Spleen (tissue), 13 donors: Measurements from ENCODE around the gene EIF4EBP2. TPM values are rescaled to one million over a fixed set of nuclear protein-coding genes. Genes with fewer than 3 reads are reported as not detected.

Experiments used
- DNase-seq: peaks from one replicate; pipeline ENCODE4 v3.0.0-alpha.2; 2020
- H3K27ac ChIP-seq, 8 donors: fragments of 200-600 bp; sonication (generic) in 7 of 8; 1 replicate in 4 of 8; 2 replicates in 4 of 8; pipeline versions ENCODE4 v1.5.0 to v1.8.0; 2016 to 2021; ENCODE audit warnings: inconsistent platforms in 4 of 8, mild to moderate bottlenecking in 4 of 8, moderate library complexity in 1 of 8
- H3K27me3 ChIP-seq, 7 donors: fragments of 200-600 bp; sonication (generic) in 6 of 7; replicated peaks in 1 of 7; 1 replicate in 4 of 7; 2 replicates in 3 of 7; pipeline versions ENCODE4 v1.5.0 to v1.8.0; 2016 to 2021; ENCODE audit warnings: inconsistent platforms in 3 of 7, mild to moderate bottlenecking in 1 of 7
- H3K36me3 ChIP-seq, 6 donors: fragments of 200-600 bp; sonication (generic) in 5 of 6; 1 replicate in 4 of 6; 2 replicates in 2 of 6; pipeline versions ENCODE4 v1.5.0 to v1.8.0; 2016 to 2021; ENCODE audit warnings: inconsistent platforms in 2 of 6
- H3K4me1 ChIP-seq, 6 donors: fragments of 200-600 bp; sonication (generic) in 5 of 6; 1 replicate in 3 of 6; 2 replicates in 3 of 6; pipeline versions ENCODE4 v1.5.0 to v1.8.0; 2016 to 2021; ENCODE audit warnings: inconsistent platforms in 3 of 6
- H3K4me3 ChIP-seq, 8 donors: fragments of 200-600 bp; sonication (generic) in 7 of 8; 1 replicate in 4 of 8; 2 replicates in 4 of 8; pipeline versions ENCODE4 v1.5.0 to v1.8.0; 2016 to 2021; ENCODE audit warnings: inconsistent platforms in 4 of 8, mild to moderate bottlenecking in 4 of 8, moderate library complexity in 2 of 8
- H3K9me3 ChIP-seq, 8 donors: fragments of 200-600 bp; sonication (generic) in 7 of 8; 1 replicate in 4 of 8; 2 replicates in 4 of 8; pipeline versions ENCODE4 v1.5.0 to v1.8.0; 2016 to 2021; ENCODE audit warnings: inconsistent platforms in 4 of 8
- CTCF ChIP-seq, 11 experiments: fragments of 200-600 bp in 7 of 11; fragments of 450-650 bp in 4 of 11; sonication (generic) in 4 of 11; IDR thresholded peaks in 8 of 11; conservative IDR thresholded peaks in 3 of 11; 1 replicate in 7 of 11; 2 replicates in 4 of 11; pipeline versions ENCODE4 v1.4.0 to v1.8.0; 2016 to 2021; ENCODE audit warnings: antibody characterized with exemption in 11 of 11, inconsistent platforms in 4 of 11, mild to moderate bottlenecking in 1 of 11
- POLR2A ChIP-seq, 3 donors: fragments of 450-650 bp; IDR thresholded peaks; one replicate each; pipeline ENCODE4 v1.5.1; 2017; ENCODE audit warnings: antibody characterized with exemption in 3 of 3, mild to moderate bottlenecking in 1 of 3
- POLR2AphosphoS5 ChIP-seq, 3 donors: sonication (generic); formaldehyde crosslinking; IDR thresholded peaks; one replicate each; pipeline ENCODE4 v1.5.1; 2017; ENCODE audit warnings: antibody characterized with exemption in 3 of 3
- WGBS, 5 donors: extraction: QIAGEN DNeasy Blood & Tissue Kit in 3 of 5; methylation state at CpG; one replicate each; pipeline versions ENCODE4 v1.1.5 to v1.1.7; 2013 to 2018; 5-methylcytosine and 5-hydroxymethylcytosine counted together
- intact Hi-C: fragments of 100-400 bp; cut with DNase I; formaldehyde crosslinking; loops from one replicate; pipeline ENCODE4 v1.15.0; 2023; ENCODE audit warnings: low total_unique reads
- long read RNA-seq, 2 donors: transcript quantifications; one replicate each; lab custom pipeline, GENCODE V29; 2026
- polyA plus RNA-seq, 3 donors: library from polyadenylated mRNA; stranded (reverse); fragments of 200-250 nt; gene quantifications; one replicate each; pipeline ENCODE4 v1.2.1, GENCODE V29; 2013
- total RNA-seq, 7 donors: library from RNA; depleted of rRNA in 3 of 7; stranded (reverse); fragments of >200 nt in 3 of 7; fragmentation: NEBNext Ultra II Directional in 4 of 7; extraction: Animal tissue kit (Norgen Biotek cat#: 25700) in 4 of 7; gene quantifications; one replicate each; pipeline versions ENCODE4 v1.1.0 to v1.2.1, GENCODE V29; 2016 to 2021
- donor health status: healthy with polysubstance abuse.
- donor health status: DM: no; HTN: no; CAD: no; lungs with moderate emphysema.
- donor health status: DM: no; HTN: no; CAD: no.
- donor health status: Bipolar disorder and iron deficiency.
- donor health status: healthy.
- donor health status: DM: no; HTN: no; CAD: no.
- donor health status: DM: yes; HTN: yes; CAD: no.

The EIF4EBP2 gene, protein sequence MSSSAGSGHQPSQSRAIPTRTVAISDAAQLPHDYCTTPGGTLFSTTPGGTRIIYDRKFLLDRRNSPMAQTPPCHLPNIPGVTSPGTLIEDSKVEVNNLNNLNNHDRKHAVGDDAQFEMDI
- total RNA-seq (10 to 100 TPM; 44.7 to 82.5 (median 71.3) TPM), polyA plus RNA-seq (10 to 100 TPM; 12.5 to 22.8 (median 15.7) TPM)
- long read RNA-seq, donor 1, full-length matches to known transcripts: 39 of 73 reads
- long read RNA-seq, donor 1, partial matches to known transcripts: 34 of 73 reads
- long read RNA-seq, donor 1, other reads (novel, unspliced or antisense): 0 of 73 reads
- long read RNA-seq, donor 2, full-length matches to known transcripts: 39 of 39 reads
- long read RNA-seq, donor 2, partial matches to known transcripts: 0 of 39 reads
- long read RNA-seq, donor 2, other reads (novel, unspliced or antisense): 0 of 39 reads

DNA sequence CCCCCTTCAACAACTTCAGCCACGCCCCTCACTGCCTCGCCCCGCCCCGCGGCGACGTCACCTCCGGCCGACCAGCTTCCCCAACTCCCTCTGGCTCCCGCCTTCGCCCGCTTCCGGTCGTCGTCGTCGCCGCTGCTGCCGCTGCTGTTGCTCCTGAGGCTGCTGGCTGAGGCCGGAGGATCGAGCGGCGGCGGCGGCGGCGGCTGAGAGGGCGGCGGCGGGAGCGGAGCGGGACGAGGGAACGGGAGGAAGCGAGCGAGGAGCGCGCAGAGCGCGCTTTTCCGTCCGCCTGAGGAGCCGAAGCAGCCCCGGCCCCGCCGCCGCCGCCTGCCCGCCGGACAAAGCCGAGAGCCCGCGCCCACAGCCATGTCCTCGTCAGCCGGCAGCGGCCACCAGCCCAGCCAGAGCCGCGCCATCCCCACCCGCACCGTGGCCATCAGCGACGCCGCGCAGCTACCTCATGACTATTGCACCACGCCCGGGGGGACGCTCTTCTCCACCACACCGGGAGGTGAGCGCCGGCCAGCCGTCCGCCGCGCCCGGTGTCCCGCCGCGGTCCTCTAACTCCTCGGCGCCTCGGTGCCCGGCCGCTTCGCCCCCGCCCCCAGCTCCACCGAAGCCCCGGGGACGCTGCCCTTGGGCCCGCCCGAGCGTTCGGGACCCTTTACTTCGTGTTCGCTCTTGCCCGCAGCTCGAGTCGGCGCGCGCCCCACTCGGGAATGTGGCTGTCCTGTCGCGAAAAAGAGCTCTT is at the start of gene EIF4EBP2:
TSS of gene EIF4EBP2 (plus strand) at position 110 of the 751 bp plus-strand sequence. CDS start at position 367, 257 bp downstream.
- peak within 1 kb of the TSS; percentile 92 to 100 (median 97) for H3K27ac ChIP-seq
- no peaks in the 10 kb centered on the region for H3K27me3 ChIP-seq
- peak within 1 kb of the TSS; percentile 71 to 99 (median 94) for H3K4me3 ChIP-seq
- TF ChIP-seq POLR2A (IDR thresholded peaks at IDR 0.05) (peak; percentile 84 to 93 (median 91)), POLR2AphosphoS5 (IDR thresholded peaks at IDR 0.05) (peak; percentile 100), CTCF (IDR thresholded peaks at IDR 0.05 in 8 of 11, conservative IDR thresholded peaks at IDR 0.05 in 3 of 11) (peak in 1 of 11 experiments; percentile 33)
- WGBS, 5 donors: 0% methylated on average over 31 to 103 of the region's 103 CpGs
- H3K36me3 ChIP-seq: peaks cover 0 to 1% (median 0%) of the 10 kb centered on the region in 6 donors
- no peaks in the 10 kb centered on the region for H3K9me3 ChIP-seq
- intact Hi-C loops: no loop called here
- H3K4me1 ChIP-seq: peaks cover 30 to 48% (median 37%) of the 10 kb centered on the region in 6 donors
- peak; percentile 100 for DNase-seq

DNA sequence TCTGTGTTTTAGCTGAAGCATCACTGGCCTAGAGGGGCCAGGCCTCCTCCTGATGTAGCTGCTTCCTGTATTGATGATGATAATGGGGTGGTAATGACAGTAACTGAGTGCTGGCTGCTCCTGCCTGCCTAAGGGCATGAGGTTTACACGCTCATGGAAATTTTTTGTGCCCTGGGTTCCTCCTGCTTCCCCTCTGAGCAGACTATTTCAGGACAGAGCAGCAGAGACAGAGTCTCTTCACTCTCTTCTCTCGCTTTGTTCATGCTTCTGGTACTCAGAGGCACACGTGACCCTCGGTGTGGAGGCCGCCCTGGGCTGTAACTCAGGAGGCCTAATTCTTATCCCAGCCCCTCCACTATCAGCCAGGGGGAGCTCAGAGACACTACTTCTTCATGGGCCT is 49.4 kb upstream of the EIF4EBP2 start:
- Histone ChIP-seq H3K4me1 (peaks cover 9 to 68% (median 37%) of the 10 kb centered on the region in 6 donors), H3K9me3 (no peaks in the 10 kb centered on the region), H3K27me3 (no peaks in the 10 kb centered on the region), H3K27ac (peak overlapping the region in 6 of 8 donors; percentile 44 to 75 (median 60)), H3K4me3 (no peak overlapping the region), H3K36me3 (no peaks in the 10 kb centered on the region)
- no peak for TF ChIP-seq POLR2AphosphoS5 (IDR thresholded peaks at IDR 0.05)
- TF ChIP-seq POLR2A (IDR thresholded peaks at IDR 0.05): no peak
- TF ChIP-seq CTCF (IDR thresholded peaks at IDR 0.05 in 8 of 11, conservative IDR thresholded peaks at IDR 0.05 in 3 of 11): no peak
- 74 to 86% (median 83%) methylated on average over 5 of the region's 5 CpGs for WGBS, 5 donors
- DNase-seq: peak; percentile 38
- intact Hi-C loops: no loop called here

- TF ChIP-seq CTCF (IDR thresholded peaks at IDR 0.05 in 8 of 11, conservative IDR thresholded peaks at IDR 0.05 in 3 of 11) (no peak), POLR2AphosphoS5 (IDR thresholded peaks at IDR 0.05) (peak in 2 of 3 donors; percentile 39 to 59), POLR2A (IDR thresholded peaks at IDR 0.05) (no peak)
- Histone ChIP-seq H3K4me3 (peak overlapping the region in 4 of 8 donors; percentile 9 to 58 (median 18)), H3K9me3 (no peaks in the 10 kb centered on the region), H3K36me3 (no peaks in the 10 kb centered on the region), H3K27ac (peak overlapping the region in 6 of 8 donors; percentile 53 to 75 (median 66)), H3K27me3 (no peaks in the 10 kb centered on the region), H3K4me1 (peaks cover 9 to 68% (median 37%) of the 10 kb centered on the region in 6 donors)
- intact Hi-C loops: no loop called here
- peak; percentile 76 for DNase-seq
- 26 to 41% (median 28%) methylated on average over 21 of the region's 21 CpGs for WGBS, 5 donors
These were observed 48.6 kb upstream of the EIF4EBP2 start for GRCh38 chr10:70355051-70356021.
